Fibroblast of skin of left quadriceps (primary cell): ENCODE results near the gene PTPRK.
A peak's percentile ranks its signal among the peaks of the same experiment; 100 is the strongest.

Experiments
- DNase-seq, 2 experiments: peaks; one replicate each; pipeline ENCODE4 v3.0.0-alpha.2; 2013; ENCODE audit warnings: low read depth in 2 of 2

The PTPRK gene

GRCh38 chr6:128073389-128073788 is 447.0 kb downstream of the PTPRK start:
- no peak for DNase-seq

GRCh38 chr6:128071212-128071611 is 449.2 kb downstream of the PTPRK start:
- no peak for DNase-seq

GRCh38 chr6:128070406-128070805 is 450.0 kb downstream of the PTPRK start:
- DNase-seq = no peak

GRCh38 chr6:128069188-128069587 is 451.2 kb downstream of the PTPRK start:
- DNase-seq = peak; percentile 52 to 53

DNA sequence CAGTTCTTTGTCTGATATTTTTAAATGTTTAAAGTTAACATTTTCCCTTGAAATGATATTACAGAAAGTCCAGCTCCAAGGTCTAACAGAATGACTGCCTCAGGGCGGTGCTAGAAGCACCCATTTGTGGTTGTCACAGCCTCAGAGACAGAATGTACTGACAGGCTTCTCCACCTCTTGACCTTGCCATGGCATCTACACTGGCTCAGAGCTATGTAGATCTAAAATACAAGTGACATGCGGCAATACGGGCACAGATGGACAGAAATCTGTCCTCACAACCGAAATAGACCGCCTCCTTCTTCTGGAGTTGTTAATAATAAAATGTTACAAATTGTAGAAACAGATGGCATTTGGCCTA is 452.3 kb downstream of the PTPRK start:
- no peak for DNase-seq

DNA sequence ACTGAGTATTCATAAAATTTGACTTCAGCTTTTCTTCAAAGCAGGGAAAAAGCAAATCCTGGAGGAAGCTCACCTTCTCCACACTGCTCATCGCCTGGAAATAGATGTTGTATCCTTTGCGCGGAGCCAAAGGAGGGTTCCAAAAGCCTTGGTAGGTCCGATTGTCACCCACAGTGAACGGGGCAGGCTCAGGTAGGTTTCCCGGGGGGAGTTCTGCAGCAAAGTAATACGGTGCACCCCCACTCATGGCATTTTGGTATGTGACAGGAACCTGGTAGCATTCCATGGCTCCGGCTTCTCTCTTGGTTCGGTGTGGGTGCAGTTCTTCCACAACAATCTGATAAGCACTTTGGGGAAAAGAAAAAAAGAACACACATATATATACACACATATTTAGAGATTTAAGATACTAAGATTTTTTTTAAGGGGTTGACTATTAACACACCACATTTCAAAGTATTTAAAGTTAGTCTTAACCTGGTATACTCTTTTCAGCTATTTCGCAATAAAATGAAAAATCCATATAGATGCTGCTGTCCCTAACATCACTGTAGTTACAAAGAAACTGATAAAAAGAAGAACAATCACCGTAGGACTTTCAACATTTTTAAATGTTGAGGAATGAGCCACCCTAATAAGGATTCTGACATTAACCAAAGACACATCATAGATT is 452.8 kb downstream of the PTPRK start:
- no peak for DNase-seq

DNA sequence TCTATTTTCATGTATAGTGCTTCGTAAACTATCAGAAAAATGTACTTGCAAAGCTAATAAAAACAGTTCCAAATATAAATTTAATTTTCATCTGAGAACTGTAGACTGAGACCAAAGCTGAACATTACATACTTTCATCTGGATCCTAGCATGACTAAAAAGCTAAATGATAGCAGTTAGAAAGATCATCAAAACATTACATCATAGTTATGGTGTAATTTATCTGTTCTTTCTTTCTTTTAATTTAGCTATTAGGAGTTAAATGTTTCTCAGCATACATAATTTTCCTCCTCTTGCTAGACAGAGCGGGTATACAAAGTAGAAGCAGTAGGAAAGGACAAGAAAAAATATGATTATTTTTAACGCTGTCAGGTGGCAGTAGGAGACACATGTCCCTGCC is 455.3 kb downstream of the PTPRK start:
- DNase-seq = no peak

DNA sequence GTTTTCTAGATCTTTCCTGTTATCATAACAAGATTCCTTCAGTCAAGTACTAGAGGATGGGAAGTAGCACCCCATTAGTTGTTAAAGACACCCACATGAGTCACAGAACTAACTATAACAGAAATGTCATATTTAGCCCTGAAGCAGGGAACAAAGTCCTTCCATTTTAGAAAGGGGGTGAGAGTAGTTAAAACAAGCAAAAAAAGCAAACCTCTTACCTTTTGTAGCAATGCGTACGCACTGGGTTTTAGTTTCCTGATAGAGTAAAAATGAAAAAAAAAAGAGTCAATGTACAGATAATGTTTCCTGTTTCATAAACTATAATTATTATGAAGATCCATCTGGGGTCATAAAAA is 455.9 kb downstream of the PTPRK start:
- DNase-seq = no peak

GRCh38 chr6:128063850-128064539 is 456.4 kb downstream of the PTPRK start:
- no peak for DNase-seq

DNA sequence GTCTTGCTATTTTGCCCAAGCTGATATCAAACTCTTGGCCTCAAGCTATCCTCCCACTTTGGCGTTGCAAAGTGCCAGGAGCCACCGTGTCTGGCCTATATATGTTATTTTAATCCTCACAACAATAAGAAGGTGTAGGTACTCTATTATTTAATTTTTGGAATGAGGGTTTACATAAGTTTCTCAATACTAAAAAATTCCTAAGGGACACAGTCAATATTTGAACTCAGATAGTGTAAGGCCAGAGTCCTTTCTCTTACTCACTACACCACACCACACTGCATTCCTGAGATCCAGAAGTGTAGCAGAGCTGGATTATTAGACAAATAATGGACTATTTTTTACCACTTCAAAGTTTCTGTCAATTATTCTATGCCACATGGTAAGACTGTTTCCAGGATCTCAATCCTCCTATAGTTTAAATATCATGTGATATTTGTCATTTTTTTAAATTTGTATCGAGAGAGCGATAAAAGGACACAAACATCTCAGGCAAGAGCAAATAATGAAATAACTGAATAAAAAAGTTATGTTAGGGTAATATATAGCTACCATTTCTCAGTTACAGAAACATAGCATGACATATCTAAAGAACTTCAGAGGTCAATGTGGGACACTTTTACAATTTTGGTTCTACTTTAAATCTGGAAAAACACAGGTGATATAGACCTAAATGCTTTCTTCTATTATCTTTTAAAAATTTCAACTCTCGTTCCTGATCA is 457.4 kb downstream of the PTPRK start:
- no peak for DNase-seq

GRCh38 chr6:128057946-128058345 is 462.5 kb downstream of the PTPRK start:
- peak in 1 of 2 experiments; percentile 27 for DNase-seq

DNA sequence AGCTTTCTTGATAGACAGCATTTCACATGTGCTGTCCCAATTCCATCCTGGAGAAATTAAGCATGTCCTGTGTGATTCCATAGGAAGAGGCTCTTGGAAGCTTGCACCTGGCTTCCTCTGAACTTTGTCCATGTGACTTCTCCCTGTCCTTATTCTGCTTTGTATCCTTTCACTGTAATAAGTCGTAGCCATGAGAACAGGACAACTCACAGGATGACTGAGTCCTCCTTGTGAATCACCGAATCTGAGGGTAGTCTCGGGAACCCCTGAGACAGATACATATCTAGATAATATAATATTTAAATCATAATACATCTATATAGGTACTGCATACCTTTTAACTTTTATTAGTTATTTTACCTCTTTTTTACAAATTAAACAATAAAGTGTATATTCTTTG is 462.9 kb downstream of the PTPRK start:
- no peak for DNase-seq

DNA sequence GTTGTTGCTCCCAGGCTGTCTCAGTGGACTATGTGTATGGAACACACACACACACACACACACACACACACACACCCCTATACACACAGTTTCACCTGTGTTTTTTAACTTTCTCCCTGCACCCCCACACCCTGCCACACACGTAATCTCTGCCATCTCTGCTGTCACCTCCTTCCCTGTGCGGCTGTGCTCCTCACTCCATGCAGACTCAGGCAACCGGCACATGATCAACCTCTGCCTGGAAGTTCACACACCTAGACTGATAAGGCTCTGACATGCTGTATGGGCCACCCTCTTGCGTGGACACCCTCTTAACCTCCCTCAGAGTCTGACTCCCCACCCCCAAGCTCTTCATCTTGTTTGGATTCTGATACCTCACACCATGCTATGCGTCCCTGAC is 467.3 kb downstream of the PTPRK start:
- DNase-seq = no peak

- DNase-seq = no peak
Observed at GRCh38 chr6:128047989-128048388, 472.4 kb downstream of the PTPRK start.

GRCh38 chr6:128046033-128046432 is 474.4 kb downstream of the PTPRK start:
- DNase-seq = no peak

- no peak for DNase-seq
Observed at GRCh38 chr6:128039543-128039942, 480.9 kb downstream of the PTPRK start.

GRCh38 chr6:128036808-128037570 is 483.4 kb downstream of the PTPRK start:
- peak; percentile 35 to 41 for DNase-seq

DNA sequence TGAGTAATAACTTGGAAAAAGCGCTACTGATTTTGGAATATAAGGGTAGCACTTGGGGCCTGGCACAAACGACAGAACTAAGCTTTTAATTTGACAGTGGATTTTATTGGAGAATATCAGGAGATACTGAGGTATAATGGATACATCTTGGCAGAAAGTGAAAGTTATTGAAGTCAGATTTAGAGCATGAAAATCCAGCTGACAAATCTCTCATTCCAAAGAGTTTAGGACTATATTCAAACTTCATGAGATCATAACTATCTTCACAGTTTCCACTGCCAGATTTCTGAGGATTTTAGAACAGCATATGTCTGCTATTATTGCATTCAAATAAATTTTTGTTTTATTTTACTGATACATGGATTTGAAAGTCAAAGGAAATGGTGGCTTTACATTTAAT is 487.2 kb downstream of the PTPRK start:
- no peak for DNase-seq

DNA sequence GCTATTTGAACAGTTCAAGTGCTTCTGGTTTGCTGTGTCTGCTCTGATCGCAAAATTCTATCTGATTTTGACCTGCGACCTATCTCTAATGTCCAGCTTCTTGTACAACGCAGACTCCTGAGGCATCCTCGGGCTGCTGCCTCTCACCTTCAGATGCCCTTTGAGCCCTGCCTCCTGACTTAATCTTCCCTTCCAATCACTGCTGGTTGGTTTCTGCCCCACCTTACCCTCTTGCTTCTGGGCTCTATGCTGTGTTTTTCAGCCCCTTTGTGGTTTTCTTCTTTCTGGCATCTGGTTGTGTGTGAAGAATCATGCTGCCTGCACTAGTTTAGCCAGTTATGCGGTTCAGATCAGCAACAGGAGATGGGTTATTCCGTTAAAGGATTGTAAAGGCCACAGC is 488.4 kb downstream of the PTPRK start:
- DNase-seq = no peak

- no peak for DNase-seq
Observed at GRCh38 chr6:128029826-128030225, 490.6 kb downstream of the PTPRK start.

DNA sequence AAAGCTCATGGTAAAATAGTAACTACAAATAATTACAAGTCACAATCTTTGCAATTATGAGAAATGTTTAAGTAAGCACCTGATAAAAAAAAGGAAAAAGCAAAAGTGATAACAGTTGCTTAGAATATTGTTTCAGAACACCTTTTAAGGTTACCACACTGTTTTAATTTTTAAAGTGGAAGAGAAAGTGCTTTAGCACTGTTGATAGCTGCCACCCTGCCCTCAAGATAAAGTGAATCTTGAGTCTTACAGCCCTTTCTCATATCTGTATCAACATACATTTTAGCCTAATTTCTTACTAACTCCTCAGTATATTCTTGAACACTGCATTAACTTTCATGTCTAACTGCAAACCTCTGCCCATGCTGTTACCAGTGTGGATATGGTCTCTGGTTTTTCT is 492.2 kb downstream of the PTPRK start:
- DNase-seq = no peak

DNA sequence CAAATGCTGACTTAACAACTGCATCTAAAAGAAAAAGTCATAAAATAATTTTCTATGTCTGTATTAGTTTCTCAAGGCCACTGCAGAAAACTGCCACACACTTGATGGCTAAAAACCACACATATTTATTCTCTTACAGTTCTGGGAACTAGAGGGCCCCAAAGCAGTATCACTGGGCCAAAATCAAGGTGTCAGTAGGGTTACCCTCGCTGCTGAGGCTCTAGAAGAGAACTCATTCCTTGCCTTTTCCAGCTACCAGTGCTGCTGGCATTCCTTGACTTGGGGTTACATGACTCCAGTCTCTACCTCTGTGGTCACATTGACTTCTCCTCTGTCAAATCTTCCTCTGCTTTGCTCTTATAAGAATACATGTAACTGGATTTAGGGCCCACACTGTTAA is 494.9 kb downstream of the PTPRK start:
- DNase-seq = no peak
